SK-N-SH treated with all-trans-retinoic acid at 6 μM for 48 hours (cell line): ENCODE data around the gene TNC.

Source experiments
- ARNTL ChIP-seq: fragments of 450-650 bp; formaldehyde crosslinking; IDR thresholded peaks from 2 replicates; pipeline ENCODE4 v1.5.0; 2020; ENCODE audit warnings: low read depth, mild to moderate bottlenecking, moderate library complexity, borderline replicate concordance
- CSDC2 ChIP-seq: fragments of 250-450 bp; sonication (Bioruptor Pico); IDR thresholded peaks from 2 replicates; pipeline ENCODE4 v1.5.0; 2020; ENCODE audit warnings: mild to moderate bottlenecking, moderate library complexity
- ISL1 ChIP-seq: fragments of 250-450 bp; sonication (Bioruptor Pico); IDR thresholded peaks from 2 replicates; pipeline ENCODE4 v2.1.2; 2022; ENCODE audit warnings: mild to moderate bottlenecking, moderate library complexity
- PATZ1 ChIP-seq: fragments of 250-450 bp; sonication (Bioruptor Pico); IDR thresholded peaks from 2 replicates; pipeline ENCODE4 v1.8.0; 2020; ENCODE audit warnings: mild to moderate bottlenecking, moderate library complexity, borderline replicate concordance
- TOX ChIP-seq: fragments of 250-450 bp; sonication (Bioruptor Pico); IDR thresholded peaks from 2 replicates; pipeline ENCODE4 v1.8.0; 2021; ENCODE audit warnings: mild to moderate bottlenecking, moderate library complexity, borderline replicate concordance
- ZFP3 ChIP-seq: fragments of 250-450 bp; sonication (Bioruptor Pico); IDR thresholded peaks from 2 replicates; pipeline ENCODE4 v1.5.0; 2020; ENCODE audit warnings: mild to moderate bottlenecking, moderate library complexity
- ZNF70 ChIP-seq: fragments of 450-650 bp; formaldehyde crosslinking; IDR thresholded peaks from 2 replicates; pipeline ENCODE4 v1.5.0; 2020; ENCODE audit warnings: mild to moderate bottlenecking, moderate library complexity
- ZNF8 ChIP-seq: fragments of 450-650 bp; formaldehyde crosslinking; IDR thresholded peaks from 2 replicates; pipeline ENCODE4 v1.5.0; 2020; ENCODE audit warnings: mild to moderate bottlenecking, moderate library complexity

- TF ChIP-seq CSDC2 (CRISPR knock-in tag), result no peak
- no peak for TF ChIP-seq TOX (CRISPR knock-in tag)
- no peak for TF ChIP-seq ZNF8 (CRISPR knock-in tag)
- TF ChIP-seq PATZ1 (CRISPR knock-in tag), result no peak
- no peak for TF ChIP-seq ZFP3 (CRISPR knock-in tag)
- TF ChIP-seq ZNF70 (CRISPR knock-in tag), result no peak
- TF ChIP-seq ISL1 (CRISPR knock-in tag), result no peak
- no peak for TF ChIP-seq ARNTL (CRISPR knock-in tag)
These were observed 10.3 kb downstream of the TNC start for GRCh38 chr9:115107701-115108100.
